Measurements from ENCODE around the gene GALNT17. TPM values are rescaled to one million over a fixed set of nuclear protein-coding genes. Genes with fewer than 3 reads are reported as not detected.

The GALNT17 gene
- total RNA-seq, 1 donor from 2014 or later, result 2.7 TPM

- H3K4me1 Mint-ChIP-seq, result peaks cover 1% of the 10 kb centered on the region
- H3K27me3 Mint-ChIP-seq (ENCODE audit: low read depth), result peaks cover 56% of the 10 kb centered on the region
- no peaks in the 10 kb centered on the region for H3K36me3 Mint-ChIP-seq
- DNase-seq (ENCODE audit: low spot score in 2 of 2, unreplicated experiment in 2 of 2), result no peak
- no peak overlapping the region for H3K4me3 Mint-ChIP-seq
- H3K9me3 Mint-ChIP-seq, result peaks cover 28% of the 10 kb centered on the region
- H3K27ac Mint-ChIP-seq, result no peak overlapping the region
- TF ChIP-seq CTCF (IDR thresholded peaks at IDR 0.05; ENCODE audit: unreplicated experiment), result no peak
Measured at GRCh38 chr7:71753956-71754664, 622.2 kb downstream of the GALNT17 start.

- Mint-ChIP-seq H3K27ac (no peak overlapping the region), H3K36me3 (no peaks in the 10 kb centered on the region), H3K27me3 (ENCODE audit: low read depth) (peaks cover 52% of the 10 kb centered on the region), H3K4me3 (no peak overlapping the region), H3K4me1 (peaks cover 1% of the 10 kb centered on the region), H3K9me3 (peaks cover 25% of the 10 kb centered on the region)
- DNase-seq (ENCODE audit: low spot score in 2 of 2, unreplicated experiment in 2 of 2), result no peak
- TF ChIP-seq CTCF (IDR thresholded peaks at IDR 0.05; ENCODE audit: unreplicated experiment), result no peak
Measured at GRCh38 chr7:71754828-71755227, 622.9 kb downstream of the GALNT17 start.

- DNase-seq (ENCODE audit: low spot score in 2 of 2, unreplicated experiment in 2 of 2), result no peak
- H3K27ac Mint-ChIP-seq, result no peak overlapping the region
- H3K4me1 Mint-ChIP-seq, result no peaks in the 10 kb centered on the region
- H3K4me3 Mint-ChIP-seq, result no peak overlapping the region
- no peaks in the 10 kb centered on the region for H3K36me3 Mint-ChIP-seq
- peaks cover under 1% of the 10 kb centered on the region for H3K27me3 Mint-ChIP-seq (ENCODE audit: low read depth)
- TF ChIP-seq CTCF (IDR thresholded peaks at IDR 0.05; ENCODE audit: unreplicated experiment), result no peak
- H3K9me3 Mint-ChIP-seq, result peaks cover 60% of the 10 kb centered on the region
Measured at GRCh38 chr7:71761336-71761735, 629.4 kb downstream of the GALNT17 start.

Small RNA genes lying within 50 kb of the gene (microRNA-seq; reads per million reads assigned to microRNA genes)
- gene MIR3914-1 (not detected), gene MIR3914-2 (not detected)
